Stimulated activated CD8-positive, alpha-beta memory T cell treated with anti-CD3 and anti-CD28 coated beads, Interleukin-4, amount 100 ng/mL, for 48 hours (primary cell): ENCODE results near the gene CHN1.

Experiments
- DNase-seq: peaks from one replicate; pipeline ENCODE4 v3.0.0-alpha.2; 2020

CHN1 gene

GRCh38 chr2:175009917-175010621, 4.9 kb upstream of the CHN1 start:
- no peak for DNase-seq

- DNase-seq = no peak
These were observed 3.8 kb upstream of the CHN1 start for GRCh38 chr2:175008801-175009495.

DNA sequence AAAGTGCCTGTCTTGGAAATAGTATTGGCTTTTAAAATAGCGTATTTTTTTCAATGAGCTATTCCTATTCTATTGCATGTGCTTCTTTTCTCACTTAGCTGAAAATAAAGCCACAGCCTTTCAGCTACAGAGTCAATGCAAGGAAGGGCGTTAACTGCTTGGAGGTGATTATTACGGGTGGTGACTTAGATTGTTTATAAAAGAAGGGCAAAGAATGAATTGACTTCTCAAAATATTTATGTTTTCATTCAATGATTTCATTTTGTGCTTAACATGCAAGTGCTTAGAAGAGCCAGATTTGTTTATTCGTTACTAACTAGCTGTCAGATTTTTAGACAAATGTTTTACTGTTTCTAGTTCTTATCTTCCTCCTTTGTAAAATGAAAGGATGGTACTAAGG, 2.8 kb upstream of the CHN1 start:
- DNase-seq = no peak

- no peak for DNase-seq
These were observed 2.3 kb upstream of the CHN1 start for GRCh38 chr2:175007510-175007909.

DNA sequence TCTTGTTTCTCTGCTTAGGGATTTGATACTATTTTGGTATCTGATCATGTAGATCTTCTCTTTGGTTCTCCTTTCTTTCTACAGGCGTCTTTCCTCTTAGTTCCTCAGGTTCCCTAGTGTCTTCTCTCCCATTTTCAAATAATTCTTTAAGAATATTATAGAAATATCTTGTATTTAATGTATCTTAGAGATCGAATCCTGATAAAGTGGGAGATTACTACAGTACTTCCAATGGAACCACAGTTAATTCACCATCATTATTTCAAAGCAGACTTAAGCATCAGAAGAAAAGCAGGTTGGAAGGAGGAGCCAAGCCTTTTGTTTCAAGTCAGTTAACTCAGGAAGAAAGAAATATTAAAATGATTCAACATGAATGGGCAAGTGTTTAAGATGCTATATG, 1.1 kb upstream of the CHN1 start:
- DNase-seq = no peak

DNA sequence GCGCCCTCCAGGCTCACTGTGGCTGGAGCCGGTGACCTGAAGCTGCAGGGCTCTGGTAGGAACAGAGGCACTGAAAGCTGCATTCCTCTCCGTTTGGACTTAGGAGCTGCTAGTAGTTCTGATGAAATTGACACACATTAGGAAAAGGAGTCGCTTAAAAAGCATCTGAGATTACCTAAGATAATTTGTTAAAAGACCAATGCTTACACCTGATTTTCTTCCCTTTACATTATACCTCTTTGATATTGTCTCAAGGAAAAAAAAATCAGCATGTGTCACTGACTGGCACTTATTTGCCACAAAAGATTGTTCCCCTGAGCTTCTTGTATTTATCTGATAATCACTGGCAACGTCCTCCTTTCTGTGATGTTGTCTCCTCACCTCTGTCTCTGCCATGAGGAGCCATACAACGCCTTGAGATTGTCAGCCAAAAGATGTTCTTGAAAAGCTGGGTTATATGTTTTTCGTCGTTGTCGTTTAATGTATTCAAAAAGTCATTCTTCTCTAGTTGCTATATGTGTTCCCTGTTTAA, 618 bp upstream of the CHN1 start:
- no peak for DNase-seq

DNA sequence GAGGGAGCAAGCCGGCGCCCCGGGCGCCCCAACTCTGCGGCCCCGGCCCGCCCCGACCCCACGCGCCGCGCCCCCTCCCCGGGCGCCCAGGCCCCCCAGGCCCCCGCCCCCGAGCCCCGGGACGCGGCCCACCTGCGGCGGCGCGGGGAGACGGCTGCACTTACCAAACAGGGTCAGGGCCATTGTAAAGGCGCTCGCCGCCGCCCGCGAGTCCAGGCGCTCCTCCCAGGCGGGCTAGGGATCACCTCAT, 526 bp downstream of the CHN1 start:
- no peak for DNase-seq

GRCh38 chr2:175003875-175004729, 1.1 kb downstream of the CHN1 start:
- no peak for DNase-seq

DNA sequence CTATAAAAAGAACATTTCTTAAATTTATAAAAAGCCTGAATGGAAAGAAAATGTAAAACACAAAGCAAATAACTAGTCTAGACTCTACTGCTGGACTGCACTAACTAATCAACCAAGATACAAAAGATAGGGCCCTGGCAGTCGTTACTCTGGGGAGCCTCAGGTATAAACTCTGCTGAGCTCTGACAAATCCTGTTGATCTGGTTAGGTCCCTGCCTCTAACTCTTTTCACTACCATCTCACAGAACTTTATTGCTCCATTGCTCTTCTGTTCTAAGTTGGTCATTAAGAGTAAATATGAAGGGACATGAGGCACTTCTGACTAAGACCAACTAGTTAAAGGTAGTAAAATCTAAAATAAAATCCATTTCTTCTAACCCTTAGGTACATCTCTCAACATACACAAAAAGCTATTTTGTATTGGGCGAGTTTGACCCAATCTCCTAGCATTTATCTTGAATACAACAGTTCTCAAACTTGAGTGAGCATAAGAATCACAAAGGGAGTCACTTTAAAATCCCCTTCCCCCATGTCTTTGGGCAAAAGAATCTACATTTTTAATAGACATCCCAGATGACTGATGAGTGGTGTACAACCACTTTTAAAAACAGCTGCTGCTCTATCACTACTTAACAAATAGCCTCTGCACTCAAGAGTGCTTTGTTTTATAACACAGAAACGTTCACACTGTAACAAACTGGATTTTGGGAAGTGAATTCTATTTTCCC, 2.5 kb downstream of the CHN1 start:
- DNase-seq = no peak

DNA sequence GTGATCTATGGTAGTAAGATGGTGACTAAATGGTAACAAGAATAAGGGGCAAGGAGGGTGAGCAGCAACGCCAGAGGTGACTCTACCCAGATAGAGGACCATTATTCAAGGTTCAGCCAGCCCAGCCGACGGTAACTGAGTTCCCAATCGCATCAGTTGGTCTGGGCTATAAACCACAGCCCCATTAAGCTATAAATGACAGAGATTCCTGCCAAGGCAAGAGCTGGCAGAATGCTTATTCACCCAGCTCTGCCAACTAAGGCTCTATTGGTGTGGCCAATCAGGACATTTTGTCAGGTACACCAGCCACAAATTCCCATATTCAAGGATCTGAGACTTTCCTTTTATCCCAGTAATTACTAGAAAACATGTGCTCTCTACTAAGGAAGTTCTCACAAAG, 3.6 kb downstream of the CHN1 start:
- DNase-seq = no peak

DNA sequence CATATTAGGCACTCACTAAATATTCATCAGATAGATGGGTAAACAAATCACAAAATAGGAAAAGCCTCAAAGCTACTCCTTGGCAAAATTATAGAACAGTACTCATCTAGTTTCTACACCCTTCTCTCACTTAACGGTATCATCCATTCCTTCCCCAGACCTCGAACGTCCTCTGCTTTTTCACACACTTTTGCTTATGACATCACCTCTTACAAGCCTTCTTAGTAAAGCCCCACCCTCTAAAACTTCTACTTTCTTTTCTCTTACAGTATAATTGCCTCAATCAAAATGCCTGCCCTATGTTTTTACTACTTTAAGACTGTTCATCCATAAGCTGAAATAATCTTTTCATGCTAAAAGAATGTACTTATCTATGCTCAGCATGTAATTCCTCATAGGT, 8.1 kb downstream of the CHN1 start:
- DNase-seq = no peak

GRCh38 chr2:174996622-174997021, 8.6 kb downstream of the CHN1 start:
- DNase-seq = no peak

DNA sequence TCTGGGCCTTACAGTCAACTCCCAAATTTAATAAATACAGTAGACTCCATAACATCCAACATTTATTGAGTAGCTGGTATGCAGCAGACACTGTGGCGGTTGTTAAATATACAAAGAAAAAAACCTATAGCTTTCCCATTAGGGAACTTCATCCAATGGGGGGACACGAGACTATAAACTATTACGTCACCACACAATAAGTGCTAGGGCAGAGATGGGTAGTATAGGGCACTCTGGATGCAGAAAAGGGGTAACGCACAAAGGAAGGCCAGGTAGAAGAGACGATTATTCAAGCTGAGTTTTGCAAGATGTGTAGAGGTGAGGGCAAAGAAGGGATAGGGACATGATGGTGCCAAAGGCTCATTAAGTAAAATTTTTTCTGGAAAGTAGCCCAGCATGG, 10.8 kb downstream of the CHN1 start:
- no peak for DNase-seq

DNA sequence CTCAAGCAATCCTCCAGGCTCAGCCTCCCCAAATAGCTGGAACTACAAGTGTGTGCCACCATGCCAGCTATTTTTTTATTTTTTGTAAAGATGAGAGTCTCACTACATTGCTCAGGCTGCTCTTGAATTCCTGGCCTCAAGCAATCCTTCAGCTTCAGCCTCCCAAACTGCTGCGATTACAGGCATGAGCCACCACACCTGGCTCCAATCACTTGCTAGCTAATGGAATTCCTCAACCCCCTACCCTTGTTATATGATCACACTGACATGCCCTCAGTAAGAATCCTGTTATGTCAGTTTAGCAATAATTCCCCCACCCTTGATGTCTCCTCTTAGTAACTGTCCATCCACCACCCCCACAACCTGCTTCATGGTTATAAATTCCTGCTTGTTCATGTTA, 12.3 kb downstream of the CHN1 start:
- no peak for DNase-seq

DNA sequence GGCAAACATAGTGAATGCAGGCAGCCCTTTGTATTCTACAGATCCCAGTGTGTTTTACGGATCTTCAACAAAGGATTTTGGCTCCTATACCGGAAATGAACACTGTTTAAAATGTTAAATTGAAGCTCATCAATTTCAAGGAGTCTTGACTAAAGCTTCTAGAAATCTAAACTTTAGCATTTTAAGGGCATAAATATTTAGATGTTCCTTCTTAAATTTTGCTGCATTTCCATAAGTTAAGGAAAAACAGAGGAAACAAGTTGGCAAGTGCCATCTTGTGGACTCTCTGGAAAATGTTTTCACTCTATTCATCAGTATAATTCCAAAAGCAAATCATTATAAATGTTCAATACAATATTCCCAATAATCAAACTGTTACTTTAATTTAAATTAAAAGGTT, 19.6 kb downstream of the CHN1 start:
- DNase-seq = no peak

DNA sequence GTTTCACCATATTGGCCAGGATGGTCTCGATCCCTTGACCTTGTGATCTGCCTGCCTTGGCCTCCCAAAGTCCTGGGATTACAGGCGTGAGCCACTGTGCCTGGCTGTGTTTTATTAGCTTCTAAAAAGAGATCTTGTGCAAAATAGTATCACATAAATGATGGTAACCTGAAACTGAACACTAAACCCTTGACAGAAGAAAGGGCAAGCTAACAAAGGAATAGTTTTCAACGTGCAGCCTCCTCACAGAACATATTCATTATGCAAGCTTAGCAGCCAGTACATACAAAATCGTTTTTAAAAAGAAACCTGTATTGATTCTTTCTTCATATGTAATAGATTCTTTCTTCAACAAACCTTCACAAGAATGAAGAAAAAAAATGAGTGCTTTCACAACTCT, 20.6 kb downstream of the CHN1 start:
- no peak for DNase-seq

- no peak for DNase-seq
These were observed 23.9 kb downstream of the CHN1 start for GRCh38 chr2:174981331-174981730.

GRCh38 chr2:174979996-174980395, 25.2 kb downstream of the CHN1 start:
- no peak for DNase-seq

DNA sequence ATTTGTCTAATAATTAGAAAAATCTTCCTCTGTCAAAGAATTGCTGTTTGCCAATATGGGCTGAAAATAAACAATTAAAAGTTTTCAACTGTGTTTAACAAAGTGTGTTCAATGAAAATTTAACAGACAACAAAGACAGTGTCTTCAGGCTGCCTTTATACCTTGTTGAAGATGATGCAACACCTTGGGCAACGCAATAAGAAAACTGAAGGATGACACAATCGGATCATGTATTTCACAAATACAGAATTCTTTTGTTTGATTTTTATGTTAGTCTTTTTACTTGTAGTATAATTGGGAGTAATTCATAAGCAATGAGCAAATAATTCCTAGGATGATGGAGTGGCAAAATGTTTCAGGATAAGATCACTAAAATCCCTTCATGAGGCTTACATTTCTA, 27.8 kb downstream of the CHN1 start:
- DNase-seq = no peak

GRCh38 chr2:174974131-174974530, 31.1 kb downstream of the CHN1 start:
- no peak for DNase-seq

DNA sequence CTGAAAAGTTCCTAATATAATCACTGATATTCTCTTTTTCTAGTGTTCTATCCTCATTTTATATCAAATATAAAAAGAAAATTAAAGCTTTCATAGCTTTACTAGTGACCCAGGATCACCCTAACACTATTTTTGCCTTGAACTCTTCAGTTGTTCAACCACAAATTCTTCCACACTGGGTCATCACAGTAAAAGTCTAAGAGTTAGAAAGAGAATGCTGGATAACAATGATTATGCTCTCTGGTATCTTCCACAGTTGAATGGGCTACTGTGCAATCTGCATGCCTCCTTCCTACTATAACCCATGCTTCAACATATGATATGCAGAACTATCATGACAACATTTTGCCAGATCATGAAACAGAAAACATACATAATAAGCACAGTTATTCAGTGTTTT, 32.3 kb downstream of the CHN1 start:
- no peak for DNase-seq

DNA sequence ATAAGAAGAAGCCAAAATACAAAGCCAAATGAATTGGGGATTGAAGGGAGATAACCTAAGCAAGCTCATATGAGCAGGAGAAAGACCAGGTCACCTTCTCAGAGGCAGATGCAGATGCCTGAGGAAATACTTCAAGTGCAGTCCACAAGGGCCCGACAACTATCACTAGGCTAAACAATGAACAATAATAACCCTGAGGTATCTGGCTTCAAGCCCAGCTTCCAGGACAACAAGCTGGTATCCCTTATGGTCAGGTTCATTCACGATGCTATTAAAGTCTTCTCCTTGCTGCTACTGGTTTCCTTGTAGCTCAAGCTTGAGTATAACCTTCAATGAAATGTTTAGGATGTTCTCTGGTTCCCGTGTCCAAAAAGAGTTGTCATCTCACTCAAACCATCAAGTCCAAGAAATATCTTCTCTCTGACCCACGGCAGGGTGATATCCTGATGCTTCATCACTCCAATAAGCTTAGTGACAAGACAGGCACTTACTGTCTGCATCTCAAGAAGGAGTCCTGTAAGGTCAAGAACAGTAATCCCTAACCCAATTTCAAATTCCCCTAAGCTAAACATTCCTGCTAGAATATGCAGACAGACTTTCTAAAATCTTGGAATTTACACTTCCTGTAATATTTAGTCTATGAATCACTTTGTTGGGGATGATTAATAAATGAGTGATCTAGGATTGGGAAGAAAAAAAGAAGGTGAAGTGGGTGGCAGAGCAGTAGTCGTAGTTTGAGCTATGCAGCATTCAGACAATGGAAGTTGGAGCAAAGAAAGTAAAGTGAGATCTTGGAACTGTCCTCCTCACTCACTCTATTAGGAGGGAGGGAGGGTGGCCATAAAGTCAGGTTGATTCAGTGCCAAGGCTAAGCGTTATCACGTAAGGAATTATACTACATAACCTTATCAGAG, 33.1 kb downstream of the CHN1 start:
- no peak for DNase-seq
